Fibroblast of skin of right biceps (primary cell): ENCODE measurements around the gene CRYBG1.

ENCODE experiments used
- DNase-seq: peaks from one replicate; pipeline ENCODE4 v3.0.0-alpha.2; 2013

Gene CRYBG1

GRCh38 chr6:106425382-106425781 is 64.9 kb downstream of the CRYBG1 start:
- DNase-seq, result no peak

DNA sequence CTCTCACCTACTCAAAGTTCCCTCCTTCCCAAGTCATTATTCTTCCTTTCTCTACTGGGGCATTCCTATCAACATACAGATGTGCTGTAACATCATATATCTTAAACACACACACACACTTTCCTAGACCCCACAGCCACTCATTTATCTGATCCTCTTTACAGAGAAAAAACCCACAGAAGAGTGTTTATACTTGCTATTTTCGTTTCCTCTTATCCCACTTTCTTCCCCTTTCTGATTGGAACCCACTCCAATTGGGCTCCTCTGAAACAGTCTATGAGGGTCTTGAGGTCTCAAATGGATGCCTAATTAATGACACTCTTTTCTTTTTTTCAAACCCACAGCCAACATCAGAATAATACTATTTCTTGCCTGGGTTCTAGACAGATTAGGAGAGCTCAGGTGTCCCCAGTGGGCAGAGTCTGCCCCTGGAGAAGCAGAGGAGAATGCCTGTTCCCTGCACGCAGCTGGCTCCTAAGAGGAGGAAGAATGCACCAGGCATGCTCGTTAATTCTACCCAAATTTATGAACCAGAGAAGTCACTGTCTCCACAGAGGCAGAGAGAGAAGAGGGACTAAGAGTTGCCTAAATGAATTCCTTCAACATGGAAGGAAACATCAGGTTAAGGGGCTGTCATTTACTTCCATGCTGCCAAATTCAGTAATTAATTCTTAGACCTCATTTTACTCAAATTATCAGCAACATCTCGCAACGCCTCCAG is 65.9 kb downstream of the CRYBG1 start:
- DNase-seq, result no peak

- DNase-seq, result no peak
These were observed 69.9 kb downstream of the CRYBG1 start for GRCh38 chr6:106430466-106430865.

DNA sequence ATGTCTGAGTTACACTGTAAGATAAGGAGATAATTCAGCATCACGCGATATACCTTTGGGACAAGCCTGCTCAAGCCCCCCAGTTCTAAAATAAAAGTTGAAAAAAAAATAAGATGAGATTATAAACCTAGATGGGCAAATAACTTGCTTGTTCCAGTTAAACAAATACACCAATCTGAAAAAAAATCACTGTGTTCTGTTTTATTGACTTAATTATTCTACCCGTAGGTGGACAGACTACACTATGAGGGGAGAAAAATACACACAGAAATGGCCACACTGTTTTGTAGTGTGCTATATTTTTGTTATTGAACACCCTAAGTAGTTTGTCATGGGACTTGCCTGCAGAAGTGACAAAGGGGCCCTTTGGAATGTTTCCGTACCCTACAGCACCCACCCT is 70.9 kb downstream of the CRYBG1 start:
- DNase-seq, result no peak

DNA sequence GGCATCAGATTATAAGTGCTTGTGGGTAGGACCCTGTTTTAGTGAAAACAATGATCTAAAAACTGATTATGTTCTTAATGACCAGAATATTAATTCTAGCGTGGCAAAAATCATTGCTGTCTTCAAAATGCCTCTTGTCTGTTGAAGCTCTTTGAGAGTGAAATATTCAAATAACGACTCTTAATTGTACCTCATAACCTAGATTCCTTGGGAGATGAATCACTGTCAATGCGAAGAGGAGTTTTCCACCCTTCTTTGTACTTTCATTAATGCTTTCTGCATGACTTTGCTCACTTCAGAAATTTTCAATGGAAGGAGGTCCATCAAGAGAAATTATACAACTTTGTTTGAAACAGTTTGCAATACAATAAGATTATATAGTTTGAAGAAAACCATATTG is 71.5 kb downstream of the CRYBG1 start:
- peak; percentile 31 for DNase-seq

DNA sequence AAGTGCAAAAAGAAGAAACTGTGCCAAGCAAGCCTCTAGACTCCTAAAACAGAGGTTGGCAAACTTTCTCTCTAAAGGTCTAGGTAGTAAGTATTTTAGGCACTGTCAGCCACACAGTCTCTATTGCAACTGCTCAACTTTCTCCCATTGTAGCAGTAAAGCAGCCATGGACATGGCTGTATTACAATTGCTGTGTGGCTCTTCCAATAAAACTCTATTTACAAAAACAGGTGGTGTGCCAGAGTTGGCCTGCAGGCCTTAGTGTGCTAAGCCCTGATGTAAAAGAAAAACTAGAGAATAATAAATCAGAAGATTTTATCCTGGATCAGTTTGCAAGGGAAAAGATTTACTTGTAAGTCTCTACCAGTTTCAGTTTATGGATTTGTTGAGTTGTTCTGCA is 74.0 kb downstream of the CRYBG1 start:
- no peak for DNase-seq

DNA sequence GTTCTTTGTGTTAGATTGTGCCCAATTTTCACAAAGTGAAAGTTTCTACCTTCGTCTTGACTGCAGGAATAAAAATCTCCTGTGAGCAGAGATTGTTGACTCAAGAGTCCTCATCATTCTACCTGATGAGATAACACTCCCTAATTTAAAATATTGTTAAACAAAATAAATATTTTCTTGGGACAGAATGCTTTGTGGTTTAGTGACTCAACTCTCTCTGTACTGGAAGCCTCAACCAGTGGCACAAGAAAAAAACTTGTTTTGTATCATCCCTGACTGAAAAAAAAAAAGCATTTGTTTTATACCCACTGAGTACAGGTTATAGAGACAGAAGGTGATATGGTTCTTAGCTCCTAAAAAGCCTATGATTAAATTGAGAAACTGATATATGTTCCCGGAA is 78.9 kb downstream of the CRYBG1 start:
- DNase-seq, result no peak

GRCh38 chr6:106440546-106440945 is 80.0 kb downstream of the CRYBG1 start:
- no peak for DNase-seq

- no peak for DNase-seq
These were observed 81.9 kb downstream of the CRYBG1 start for GRCh38 chr6:106442395-106442794.

GRCh38 chr6:106444777-106445507 is 84.4 kb downstream of the CRYBG1 start:
- DNase-seq, result peak; percentile 60

DNA sequence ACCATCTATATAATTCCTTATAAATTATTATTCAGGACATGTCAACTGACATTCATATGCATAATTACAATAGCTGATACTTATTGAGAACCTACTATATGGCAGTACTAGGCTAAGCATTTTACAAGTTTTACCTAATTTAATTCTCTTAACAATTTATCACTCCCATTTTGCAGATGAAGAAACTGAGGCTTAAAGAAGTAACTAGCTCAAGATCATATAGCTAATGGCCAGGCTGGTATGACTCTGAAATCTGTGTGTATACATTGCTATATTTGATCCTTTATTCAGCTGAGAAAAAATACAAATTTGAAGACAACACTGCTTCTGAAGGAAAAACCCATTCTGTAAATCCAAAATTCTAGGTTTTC is 85.0 kb downstream of the CRYBG1 start:
- DNase-seq, result no peak

GRCh38 chr6:106446287-106446885 is 85.9 kb downstream of the CRYBG1 start:
- DNase-seq, result no peak

DNA sequence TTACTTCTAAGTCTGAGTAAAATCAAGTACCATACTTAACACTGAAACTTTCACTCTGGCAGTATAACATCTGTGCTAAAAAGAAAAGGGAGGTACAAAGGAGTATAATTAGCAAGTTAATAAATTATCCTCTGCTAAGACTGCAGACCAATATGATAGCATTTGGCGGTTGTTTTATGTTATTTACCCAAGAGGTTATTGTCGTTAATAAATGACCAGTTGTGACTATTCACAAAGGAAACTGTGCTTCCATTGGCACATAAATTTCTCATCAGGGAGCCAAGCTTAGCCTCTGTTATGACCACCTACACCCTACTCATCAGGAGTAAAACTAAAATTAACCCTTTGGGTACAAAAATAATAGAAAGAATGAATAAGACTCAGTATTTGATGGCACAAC is 86.5 kb downstream of the CRYBG1 start:
- DNase-seq, result no peak

DNA sequence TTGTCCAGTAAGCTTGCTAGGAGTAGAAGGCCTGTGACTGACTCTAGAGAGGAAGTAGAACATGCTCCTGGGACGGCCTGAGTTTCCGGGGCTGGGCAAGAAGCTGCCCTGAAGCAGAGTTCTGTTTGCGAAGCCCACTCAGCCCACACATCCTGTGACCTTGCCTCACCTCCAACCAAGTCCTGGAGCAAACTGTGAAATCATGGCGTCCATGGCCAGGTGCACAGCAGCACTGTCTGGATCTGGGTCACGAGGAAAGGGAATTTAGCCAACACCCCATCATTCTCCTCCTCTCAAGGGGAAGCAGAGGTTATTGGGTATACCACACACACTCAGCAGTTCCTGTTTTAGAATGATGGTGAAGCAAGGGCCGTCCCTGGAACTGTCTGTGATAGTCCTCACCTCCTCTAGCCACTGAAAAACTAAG is 87.5 kb downstream of the CRYBG1 start:
- no peak for DNase-seq

GRCh38 chr6:106450653-106451052 is 90.1 kb downstream of the CRYBG1 start:
- peak; percentile 2 for DNase-seq

GRCh38 chr6:106451439-106451838 is 90.9 kb downstream of the CRYBG1 start:
- DNase-seq, result peak; percentile 74

- peak; percentile 41 for DNase-seq
These were observed 92.1 kb downstream of the CRYBG1 start for GRCh38 chr6:106452628-106453027.

- no peak for DNase-seq
These were observed 93.3 kb downstream of the CRYBG1 start for GRCh38 chr6:106453756-106454367.

- DNase-seq, result no peak
These were observed 96.2 kb downstream of the CRYBG1 start for GRCh38 chr6:106456756-106457155.

DNA sequence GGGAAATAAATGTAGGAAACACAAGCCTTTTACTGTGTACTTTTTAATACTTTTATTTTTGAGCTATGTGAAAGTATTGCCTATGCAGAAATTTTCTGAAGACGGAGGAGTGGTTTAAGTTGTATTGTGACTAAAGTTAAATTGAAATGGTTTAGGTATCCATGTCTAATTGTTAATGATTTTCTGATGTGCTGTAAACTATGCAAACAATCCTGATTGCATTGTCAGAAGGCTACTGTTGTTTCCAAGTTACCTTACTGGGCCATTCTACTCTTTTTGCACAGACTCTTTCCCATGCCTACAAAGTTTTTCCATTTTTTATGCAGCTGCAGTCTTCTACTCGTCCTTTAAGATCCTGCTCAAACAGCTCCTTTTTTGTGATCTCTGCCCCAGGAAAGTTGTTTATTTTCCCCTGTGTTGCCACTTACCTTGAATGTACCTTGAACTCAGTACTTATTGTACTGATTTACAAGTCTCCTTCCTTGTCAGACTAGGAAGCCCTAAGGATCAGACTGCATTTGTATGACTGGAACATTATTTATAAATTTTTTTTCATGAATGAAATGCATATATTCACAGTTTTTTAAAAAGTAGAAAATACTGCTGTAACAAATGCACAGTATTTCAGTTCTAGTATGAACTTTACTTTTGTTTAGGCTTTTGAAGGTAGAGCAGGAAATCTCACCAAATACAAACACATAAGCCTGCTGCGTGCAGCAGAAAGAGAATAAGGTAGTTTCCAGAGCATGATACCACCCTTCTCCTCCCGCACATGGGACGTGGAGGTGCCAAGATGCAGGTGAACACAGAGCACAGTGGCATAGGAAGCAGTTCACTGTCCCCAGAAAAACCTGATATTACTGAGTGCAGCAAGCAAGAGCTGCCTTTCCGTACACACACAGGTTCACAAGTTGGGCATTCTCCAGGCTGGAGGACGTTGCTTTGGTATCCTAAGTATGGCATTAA is 97.8 kb downstream of the CRYBG1 start:
- DNase-seq, result no peak

GRCh38 chr6:106460481-106460880 is 100.0 kb downstream of the CRYBG1 start:
- no peak for DNase-seq

DNA sequence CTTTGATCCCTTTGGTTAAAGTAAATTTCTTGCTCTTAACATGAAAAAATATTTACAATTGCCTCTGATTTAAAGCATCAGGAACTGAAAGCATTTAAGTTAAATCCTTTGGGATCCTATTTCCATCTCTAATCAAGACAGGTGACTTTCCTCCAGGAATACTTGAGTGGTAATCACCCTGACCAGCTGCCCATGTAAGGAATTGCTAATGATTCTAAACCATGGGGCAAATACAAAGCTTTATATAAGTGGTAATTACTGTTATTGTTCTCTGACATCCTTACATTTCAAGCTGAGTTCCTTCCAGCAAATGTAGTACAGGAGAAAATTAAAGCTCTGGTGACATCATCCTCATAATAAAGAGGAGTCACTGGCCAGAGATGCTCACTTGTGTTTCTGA is 100.6 kb downstream of the CRYBG1 start:
- no peak for DNase-seq
